K562 treated with DMSO at 1 percent for 24 hours (cell line): ENCODE results near the gene NECTIN2. TPM values are rescaled to one million over a fixed set of nuclear protein-coding genes. Genes with fewer than 3 reads are reported as not detected.

ENCODE experiments used
- total RNA-seq: library from RNA; unstranded; fragments of 300-600 nt; gene quantifications from 2 replicates; pipeline ENCODE4 v1.2.3, GENCODE V29; 2022; ENCODE audit warnings: low read depth; ENCODE audit not compliant: insufficient read depth

NECTIN2 gene
- 136 and 143 TPM in 2 replicates for total RNA-seq

GRCh38 chr19:44845612-44846454 lies at the start of gene NECTIN2:
NECTIN2 (plus strand) TSS chr19:44846297; CDS start chr19:44846526, 229 bp downstream.

GRCh38 chr19:44808463-44809371 lies 37.4 kb upstream of the NECTIN2 start, which contains the start of gene BCAM:
BCAM (plus strand) TSS chr19:44809103; CDS start chr19:44809125, 22 bp downstream.

GRCh38 chr19:44891016-44891882 lies 45.2 kb downstream of the NECTIN2 start, which contains the start of gene TOMM40:
TOMM40 (plus strand) TSS chr19:44891254; CDS start chr19:44891416, 162 bp downstream.

GRCh38 chr19:44905437-44906160 lies 59.5 kb downstream of the NECTIN2 start, which contains the start of gene APOE:
APOE (plus strand) TSS chr19:44905796; CDS start chr19:44906625, 829 bp downstream.

GRCh38 chr19:44914433-44915206 lies 68.5 kb downstream of the NECTIN2 start, which contains the start of gene APOC1:
APOC1 (plus strand) TSS chr19:44914608; CDS start chr19:44914892, 284 bp downstream.

Other genes starting within 250 kb of the NECTIN2 start
- gene IGSF23, start 232.7 kb upstream of the NECTIN2 start, total RNA-seq: not detected in 2 replicates
- gene PVR, start 202.4 kb upstream of the NECTIN2 start, total RNA-seq: 15.8 and 17.1 TPM in 2 replicates
- 2.1 TPM in 2 replicates for gene CEACAM19, start 174.8 kb upstream of the NECTIN2 start, total RNA-seq
- gene CEACAM16, start 147.1 kb upstream of the NECTIN2 start, total RNA-seq: not detected in 2 replicates
- 39.7 and 42.3 TPM in 2 replicates for gene BCL3, start 97.6 kb upstream of the NECTIN2 start, total RNA-seq
- not detected in 2 replicates for gene CBLC, start 68.4 kb upstream of the NECTIN2 start, total RNA-seq
- 7.7 and 8.2 TPM in 2 replicates for gene BCAM, start 37.2 kb upstream of the NECTIN2 start, total RNA-seq
- 105 and 129 TPM in 2 replicates for gene TOMM40, start 45.0 kb downstream of the NECTIN2 start, total RNA-seq
- 1,323 and 1,421 TPM in 2 replicates for gene APOE, start 59.5 kb downstream of the NECTIN2 start, total RNA-seq
- gene APOC1, start 68.3 kb downstream of the NECTIN2 start, total RNA-seq: 674 and 701 TPM in 2 replicates
- not detected in 2 replicates for gene APOC4, start 95.9 kb downstream of the NECTIN2 start, total RNA-seq
- not detected in 2 replicates for gene APOC2, start 99.8 kb downstream of the NECTIN2 start, total RNA-seq
- gene CLPTM1, start 109.1 kb downstream of the NECTIN2 start, total RNA-seq: 95.5 and 102 TPM in 2 replicates
- gene RELB, start 155.2 kb downstream of the NECTIN2 start, total RNA-seq: 36.8 and 40.3 TPM in 2 replicates
- gene CLASRP, start 192.7 kb downstream of the NECTIN2 start, total RNA-seq: 40.8 and 51.2 TPM in 2 replicates
- gene ZNF296, start 230.2 kb downstream of the NECTIN2 start, total RNA-seq: 8.4 and 8.7 TPM in 2 replicates
- 47.4 and 55.6 TPM in 2 replicates for gene GEMIN7, start 233.0 kb downstream of the NECTIN2 start, total RNA-seq
- gene PPP1R37, start 246.9 kb downstream of the NECTIN2 start, total RNA-seq: 23.1 and 28.4 TPM in 2 replicates